ENCODE measurements around the gene ATF2. TPM values are rescaled to one million over a fixed set of nuclear protein-coding genes. Genes with fewer than 3 reads are reported as not detected.
"Not testable (repeated sequence)": the region's sequence is repeated elsewhere in the genome, so short reads cannot be mapped to it uniquely, and the experiment has no call there.

Gene ATF2
- total RNA-seq, 1 donor from 2014 or later: 51.6 TPM

DNA sequence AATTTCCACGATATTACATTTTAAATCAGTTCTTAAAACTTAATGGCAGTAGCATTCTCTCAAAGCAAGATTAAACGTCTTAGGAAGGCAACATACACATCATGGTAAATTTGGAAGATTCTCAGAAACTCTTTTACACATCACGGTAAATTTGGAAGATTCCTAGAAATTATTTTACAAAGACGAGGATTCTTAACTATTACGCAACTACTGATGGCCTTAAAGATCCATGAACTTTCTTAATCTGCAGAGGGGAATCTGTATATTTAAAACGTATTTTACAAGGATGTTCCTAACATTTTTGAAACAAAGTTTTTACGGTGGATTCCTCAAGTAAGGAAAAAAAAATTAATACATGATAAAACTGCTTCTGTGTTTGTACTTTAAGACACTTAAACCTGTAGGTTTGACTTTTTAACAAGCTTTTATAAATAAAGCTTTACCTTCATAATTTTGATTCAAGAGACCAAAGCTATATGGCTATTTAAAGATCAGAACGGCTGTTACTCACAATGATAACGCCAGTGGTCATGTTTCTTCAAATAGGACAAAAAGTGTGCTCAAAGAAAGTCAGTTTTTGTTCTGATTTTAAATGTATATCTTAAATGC is 1.7 kb downstream of the ATF2 start:
- DNase-seq (ENCODE audit: low read depth): no peak

GRCh38 chr2:175164235-175164634 is 3.8 kb downstream of the ATF2 start:
- DNase-seq (ENCODE audit: low read depth): no peak

- no peak for DNase-seq (ENCODE audit: low read depth)
Measured at GRCh38 chr2:175158894-175159293, 9.1 kb downstream of the ATF2 start.

DNA sequence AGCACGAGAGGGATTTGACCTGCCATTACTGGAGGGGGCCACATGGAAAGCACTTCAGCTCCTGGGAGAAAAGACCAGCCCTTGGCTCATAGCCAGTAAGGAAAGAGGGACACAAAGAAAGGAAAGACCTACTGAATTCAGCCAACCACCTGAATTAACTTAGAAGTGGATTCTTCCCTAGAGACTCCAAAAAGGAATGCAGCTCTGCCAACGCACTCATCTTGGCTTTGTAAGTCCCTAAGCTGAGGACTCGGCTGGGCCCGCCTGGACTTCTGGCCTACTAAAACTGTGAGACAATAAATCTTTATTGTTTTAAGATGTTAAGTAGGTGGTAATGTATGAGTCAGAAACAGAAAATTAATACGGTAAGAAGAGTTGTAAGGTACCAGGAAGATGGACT is 11.5 kb downstream of the ATF2 start:
- DNase-seq (ENCODE audit: low read depth): no peak

DNA sequence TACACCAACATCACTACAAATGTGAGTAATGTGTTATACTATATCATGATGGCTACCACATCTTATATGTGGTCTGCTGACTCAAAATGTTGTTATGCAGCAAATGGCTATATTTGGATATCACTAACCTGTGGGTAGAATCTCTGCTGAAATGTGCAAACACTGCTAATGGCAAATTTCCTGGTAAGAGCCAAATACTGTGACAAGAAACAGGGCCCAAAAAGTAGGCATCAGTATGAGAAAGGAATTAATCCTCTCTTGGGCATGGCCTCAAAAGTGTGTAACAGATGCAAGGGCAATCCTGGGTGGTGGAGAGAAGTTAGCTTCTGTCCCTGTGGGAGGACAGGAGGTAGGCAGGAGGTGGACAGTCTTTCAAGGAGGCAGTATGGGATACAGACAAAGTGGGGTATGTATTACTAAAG is 13.3 kb downstream of the ATF2 start:
- peak; percentile 13 for DNase-seq (ENCODE audit: low read depth)

DNA sequence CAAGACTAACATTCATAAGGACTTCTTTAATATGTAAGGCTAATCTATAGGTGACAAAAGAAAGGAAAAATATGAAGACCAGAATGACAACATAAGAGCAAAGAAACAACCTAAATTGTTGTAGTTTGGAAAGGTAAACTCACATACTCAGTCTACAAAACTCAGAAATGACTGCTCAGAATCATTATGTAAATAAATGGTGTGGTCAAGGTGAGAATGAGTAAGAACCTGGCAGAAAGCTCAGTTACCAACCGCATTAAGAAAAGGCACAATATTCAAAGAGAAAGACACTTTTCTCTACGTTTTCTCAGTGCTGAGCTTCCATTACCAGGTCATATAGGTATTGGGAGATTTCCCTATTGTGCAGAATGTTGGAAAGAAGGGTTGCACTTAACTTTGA is 15.8 kb downstream of the ATF2 start:
- DNase-seq (ENCODE audit: low read depth): no peak

DNA sequence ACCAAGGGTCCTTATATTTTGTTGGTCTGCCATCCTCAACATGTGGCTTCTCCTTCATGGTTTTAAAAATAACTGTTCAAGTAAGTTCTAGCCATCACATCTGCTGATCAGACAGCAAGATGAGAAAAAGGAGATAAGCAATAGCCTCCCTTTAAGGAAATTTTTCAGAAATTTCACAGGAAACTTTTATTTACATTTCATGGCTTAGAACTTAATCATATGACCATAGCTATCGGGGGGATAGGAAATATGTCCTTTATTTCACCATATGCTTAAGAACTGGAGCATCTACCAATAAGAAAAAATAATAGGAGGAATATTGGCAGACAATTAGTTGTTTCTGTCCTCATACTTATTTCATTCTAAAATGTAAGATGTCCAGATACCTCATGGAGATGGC is 16.2 kb downstream of the ATF2 start:
- no peak for DNase-seq (ENCODE audit: low read depth)

GRCh38 chr2:175147186-175147585 is 20.8 kb downstream of the ATF2 start:
- peak; percentile 20 for DNase-seq (ENCODE audit: low read depth)

DNA sequence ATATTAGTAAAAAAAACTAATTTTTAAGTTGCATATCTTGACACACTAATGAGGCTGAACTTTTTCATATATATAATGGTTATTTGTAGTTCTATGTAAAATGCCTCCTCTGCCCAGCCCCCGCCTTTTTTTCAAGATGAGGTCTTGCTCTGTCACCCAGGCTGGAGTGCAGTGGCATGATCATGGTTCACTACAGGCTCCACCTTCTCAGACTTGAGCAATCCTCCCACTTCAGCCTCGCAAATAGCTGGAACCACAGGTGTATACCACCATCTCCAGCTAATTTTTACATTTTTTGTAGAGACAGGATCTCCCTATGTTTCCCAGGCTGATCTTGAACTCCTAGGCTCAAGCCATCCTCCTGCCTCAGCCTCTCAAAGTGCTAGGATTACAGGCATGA is 24.3 kb downstream of the ATF2 start:
- DNase-seq (ENCODE audit: low read depth): no peak

- no peak for DNase-seq (ENCODE audit: low read depth)
Measured at GRCh38 chr2:175143191-175143590, 24.8 kb downstream of the ATF2 start.

DNA sequence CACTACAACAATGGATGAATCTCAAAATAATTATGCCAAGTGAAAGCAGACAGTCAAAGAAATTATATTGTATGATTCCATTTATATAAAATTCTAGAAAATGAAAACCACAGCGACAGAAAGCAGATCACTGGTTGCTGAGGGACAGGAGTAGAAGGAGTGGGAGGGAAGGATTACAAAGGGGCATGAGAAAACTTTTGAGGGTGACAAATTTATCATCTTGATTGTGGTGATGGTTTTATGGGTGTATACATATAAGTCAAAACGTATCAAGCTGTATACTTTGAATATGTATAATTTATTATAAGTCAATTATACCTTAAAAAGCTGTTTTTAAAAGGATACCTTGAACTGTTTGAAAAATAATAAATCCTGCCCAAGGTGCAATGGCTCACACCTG is 27.7 kb downstream of the ATF2 start:
- no peak for DNase-seq (ENCODE audit: low read depth)

GRCh38 chr2:175137793-175138192 is 30.2 kb downstream of the ATF2 start:
- no peak for DNase-seq (ENCODE audit: low read depth)

- no peak for DNase-seq (ENCODE audit: low read depth)
Measured at GRCh38 chr2:175136334-175137215, 31.4 kb downstream of the ATF2 start.

- DNase-seq (ENCODE audit: low read depth): no peak
Measured at GRCh38 chr2:175135862-175136261, 32.1 kb downstream of the ATF2 start.

- no peak for DNase-seq (ENCODE audit: low read depth)
Measured at GRCh38 chr2:175135177-175135576, 32.8 kb downstream of the ATF2 start.

DNA sequence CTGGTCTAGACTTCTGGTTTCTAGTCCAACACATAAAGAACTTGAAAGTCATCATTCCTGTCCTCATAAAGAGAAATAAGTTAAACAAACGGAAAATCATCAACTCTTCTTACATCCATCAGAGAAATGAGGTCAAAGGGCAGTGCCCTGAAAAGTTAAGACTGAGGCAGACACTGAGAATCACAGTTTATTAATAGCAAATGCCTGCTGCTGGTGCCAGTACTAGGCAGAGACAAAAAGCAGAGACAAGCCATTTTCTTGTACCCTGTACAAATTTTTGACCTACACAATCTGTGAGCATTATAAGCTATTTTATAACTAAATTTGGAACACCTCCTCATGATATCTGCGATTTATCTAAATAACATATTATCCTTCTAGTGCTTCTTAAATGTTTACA is 36.8 kb downstream of the ATF2 start:
- DNase-seq (ENCODE audit: low read depth): no peak

DNA sequence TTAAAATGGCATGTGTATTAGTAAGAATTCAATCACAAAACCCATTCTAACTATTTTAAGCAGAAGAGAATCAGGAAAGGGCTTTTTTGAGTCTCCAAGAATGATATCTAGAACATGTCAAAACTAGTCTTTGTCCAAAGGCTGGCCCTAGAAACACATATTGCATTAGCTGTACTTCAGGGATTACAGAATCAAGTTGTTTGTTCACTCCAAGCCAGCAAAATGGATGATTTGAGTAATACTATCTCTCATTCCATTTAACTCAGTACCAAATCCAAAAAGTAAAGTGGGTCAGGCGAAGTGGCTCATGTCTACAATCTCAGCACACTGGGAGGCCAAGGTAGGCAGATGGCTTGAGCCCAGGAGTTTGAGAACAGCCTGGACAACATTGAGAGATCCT is 41.3 kb downstream of the ATF2 start:
- DNase-seq (ENCODE audit: low read depth): no peak

- DNase-seq (ENCODE audit: low read depth): no peak
Measured at GRCh38 chr2:175123254-175123653, 44.7 kb downstream of the ATF2 start.

- peak; percentile 70 for DNase-seq (ENCODE audit: low read depth)
Measured at GRCh38 chr2:175111200-175111657, 56.8 kb downstream of the ATF2 start.

GRCh38 chr2:175108091-175108490 is 59.9 kb downstream of the ATF2 start:
- DNase-seq (ENCODE audit: low read depth): not testable (repeated sequence)

DNA sequence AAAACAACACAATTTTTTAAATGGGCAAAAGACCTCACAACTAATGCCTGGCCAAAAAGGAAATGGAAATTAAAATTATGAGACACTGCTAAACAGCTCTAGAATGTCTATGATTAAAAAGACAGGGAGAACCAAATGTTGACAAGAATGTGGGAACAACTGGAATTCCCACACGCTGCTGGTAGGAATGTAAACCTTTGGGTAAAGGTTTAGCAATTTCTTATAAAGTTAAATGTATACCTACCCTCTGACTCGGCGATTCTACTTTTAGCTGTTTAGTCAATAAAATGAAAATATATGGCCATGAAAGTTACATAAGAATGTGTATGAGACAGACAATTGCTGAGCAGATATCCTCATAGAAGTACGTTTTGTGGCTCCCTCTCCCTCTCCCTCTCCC is 60.9 kb downstream of the ATF2 start:
- DNase-seq (ENCODE audit: low read depth): no peak

DNA sequence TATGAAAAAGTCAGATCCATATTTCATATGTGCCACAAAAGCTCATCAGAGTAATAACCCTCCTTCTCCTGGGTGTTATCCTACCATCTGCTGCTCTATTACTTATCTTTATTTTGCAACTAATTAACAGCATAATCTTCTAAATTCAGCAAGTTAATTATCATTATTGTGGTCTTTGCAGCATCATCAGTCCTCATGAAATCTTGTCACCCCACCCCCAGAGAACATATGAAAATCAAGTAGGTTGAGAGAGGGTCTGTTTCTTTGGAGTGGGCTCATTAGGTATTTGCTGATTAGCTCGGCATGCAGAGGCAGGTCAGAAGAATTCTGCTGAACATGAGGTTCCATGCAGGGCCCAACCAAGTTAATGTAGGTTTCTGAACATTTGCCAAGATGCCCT is 64.8 kb downstream of the ATF2 start:
- no peak for DNase-seq (ENCODE audit: low read depth)

DNA sequence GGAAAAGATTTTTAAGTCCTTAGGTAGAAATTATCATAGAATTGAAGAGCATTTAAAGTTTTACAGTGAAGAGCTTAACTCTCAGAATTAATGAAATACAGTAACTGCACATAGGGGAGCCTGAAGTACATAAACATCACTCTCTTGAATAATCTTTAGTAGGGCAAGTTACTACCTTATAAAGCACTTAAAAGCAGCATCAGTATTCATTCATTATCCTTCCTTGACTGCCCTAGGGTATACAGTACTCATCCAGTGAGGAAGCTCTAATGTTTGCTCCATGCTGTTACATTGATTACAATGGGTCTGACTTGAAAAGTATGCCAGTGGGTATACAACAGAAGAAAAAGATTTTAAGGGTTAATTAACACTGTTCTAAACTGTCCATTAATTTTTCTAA is 66.5 kb downstream of the ATF2 start:
- no peak for DNase-seq (ENCODE audit: low read depth)
